NCI-H146 (cell line): ENCODE measurements around the gene TBC1D16.
A peak's percentile ranks its signal among the peaks of the same experiment; 100 is the strongest.

Experiments used
- DNase-seq: peaks from one replicate; lab custom pipeline; 2025; lab: John Stamatoyannopoulos, UW

Gene TBC1D16

DNA sequence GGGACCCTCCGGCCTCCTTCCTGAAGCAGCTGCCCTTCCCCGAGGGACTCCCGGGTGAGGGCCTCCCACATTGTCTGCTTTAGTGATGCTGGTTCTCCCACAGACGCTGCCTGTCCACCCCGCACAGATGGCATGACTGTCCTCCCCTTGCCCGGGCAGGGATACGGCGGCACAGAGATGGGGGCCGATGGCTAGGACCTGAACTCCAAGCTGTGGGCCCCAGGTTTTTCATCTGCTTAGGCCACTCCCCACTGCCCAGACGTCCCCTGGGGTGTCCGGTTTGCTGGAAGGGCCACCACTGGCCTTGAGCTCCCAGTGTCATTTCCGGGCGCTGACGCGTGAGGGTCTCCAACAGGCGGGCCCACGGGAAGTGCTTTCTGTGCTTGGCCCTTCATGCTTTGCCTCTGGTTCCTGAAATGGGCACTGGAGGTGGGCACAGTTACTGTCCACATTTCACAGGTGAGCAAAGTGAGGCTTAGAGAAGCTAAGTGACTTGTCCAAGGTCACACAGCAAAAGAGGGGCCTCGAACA is 109.0 kb downstream of the TBC1D16 start:
- no peak for DNase-seq

DNA sequence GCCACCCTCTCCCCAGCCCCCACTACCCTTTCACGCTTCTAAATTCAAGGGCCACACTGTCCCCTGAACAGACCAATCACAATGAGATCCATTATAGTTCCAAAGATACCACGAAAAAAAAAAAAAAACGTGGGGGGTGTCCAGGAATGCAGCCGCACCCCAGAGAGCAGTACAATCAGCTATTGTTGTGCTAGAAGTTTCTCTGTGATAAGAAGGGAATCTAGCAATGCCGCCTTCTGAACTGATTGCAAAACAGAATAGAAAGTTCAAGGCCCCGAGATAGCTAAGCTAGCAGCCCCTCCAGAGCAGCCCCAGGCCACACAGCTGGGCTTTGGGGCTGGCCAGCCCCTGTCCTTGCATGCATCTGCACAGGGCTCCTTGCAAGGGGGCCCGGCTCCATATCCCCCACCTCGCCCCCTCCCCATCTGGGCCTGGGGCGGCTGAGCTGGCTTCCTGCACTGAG is 109.5 kb downstream of the TBC1D16 start:
- DNase-seq: no peak

DNA sequence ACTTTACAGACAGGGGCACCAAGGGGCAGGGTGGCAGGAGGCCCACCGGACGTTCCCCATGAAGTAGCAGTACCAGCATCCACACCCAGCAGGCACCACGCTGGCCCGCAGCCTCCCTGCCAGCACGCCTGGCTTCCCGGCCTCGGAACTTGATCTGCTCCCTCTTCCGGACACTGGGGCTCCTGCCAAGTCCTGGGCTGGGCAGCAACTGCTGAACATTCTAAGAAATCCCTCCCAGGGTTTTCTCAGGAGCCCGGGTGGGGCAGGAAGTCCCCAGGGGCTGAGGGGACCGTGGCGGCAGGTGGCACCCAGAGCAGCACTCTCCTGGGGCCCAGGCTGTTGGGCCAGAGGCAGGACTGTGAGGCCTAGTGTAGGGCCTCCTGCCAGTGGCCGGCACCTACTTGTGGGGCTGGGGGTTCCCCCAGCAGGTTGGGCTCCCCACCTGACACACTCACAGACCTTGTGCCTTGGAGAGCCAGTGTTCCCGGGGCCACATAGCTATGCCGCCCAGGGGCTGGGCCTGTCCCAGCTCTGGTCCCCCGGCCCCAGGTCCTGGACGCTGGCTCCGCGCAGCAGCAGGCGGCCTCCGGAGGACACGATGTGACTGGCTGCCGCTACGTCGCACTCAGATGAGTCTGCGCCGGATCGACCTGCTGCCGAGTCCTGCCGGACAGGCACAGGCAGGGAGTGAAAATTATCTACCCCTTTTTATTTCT is 110.3 kb downstream of the TBC1D16 start:
- no peak for DNase-seq

DNA sequence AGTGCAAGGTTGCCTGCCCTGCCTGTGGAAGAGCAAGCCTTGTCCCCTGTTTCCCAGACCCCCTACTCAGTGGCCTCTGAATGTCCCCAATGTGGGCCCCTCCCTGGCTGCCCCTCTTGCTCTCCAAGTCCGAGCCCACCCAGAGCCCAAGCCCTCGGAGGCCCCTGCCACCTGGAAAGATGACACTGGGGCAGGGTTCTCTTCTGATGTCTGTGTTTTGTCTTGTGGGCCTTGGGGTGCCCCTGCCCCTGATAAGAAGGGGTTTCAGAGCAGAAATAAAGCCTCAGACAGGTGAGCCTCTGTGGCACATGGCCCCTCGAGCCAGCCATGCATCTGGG is 111.1 kb downstream of the TBC1D16 start:
- no peak for DNase-seq

DNA sequence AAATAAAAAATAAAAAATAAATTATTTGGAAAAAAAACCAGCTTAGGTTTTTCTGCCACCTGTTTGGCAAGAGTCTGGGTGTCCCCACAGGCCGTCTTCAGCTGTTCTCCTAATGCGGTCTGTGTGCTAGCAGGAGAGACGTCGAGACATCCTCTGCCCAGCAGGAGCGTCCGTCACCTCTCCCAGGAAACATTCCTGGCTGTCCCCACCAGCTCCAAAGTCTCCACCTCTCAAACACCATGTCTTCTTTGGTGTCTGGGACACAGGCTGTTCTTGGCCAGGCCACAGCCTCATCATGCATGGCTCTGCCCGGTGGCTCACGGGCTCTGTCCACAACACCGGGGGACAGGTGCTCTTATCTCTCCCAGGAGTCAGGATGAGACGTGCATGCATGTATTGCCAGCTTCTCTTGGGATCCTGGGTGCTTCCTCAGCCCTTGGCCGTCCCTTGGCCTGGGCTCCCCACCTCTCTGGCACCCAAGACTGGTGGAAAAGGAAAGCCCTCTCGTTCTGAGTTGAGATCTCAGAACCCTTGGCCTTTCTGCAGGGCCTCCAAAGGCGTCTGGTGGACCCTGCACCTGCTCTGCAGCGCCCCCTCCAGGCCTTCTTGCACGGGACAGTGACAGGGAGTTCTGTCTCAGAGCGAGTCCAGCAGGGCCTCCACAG is 111.6 kb downstream of the TBC1D16 start:
- no peak for DNase-seq

DNA sequence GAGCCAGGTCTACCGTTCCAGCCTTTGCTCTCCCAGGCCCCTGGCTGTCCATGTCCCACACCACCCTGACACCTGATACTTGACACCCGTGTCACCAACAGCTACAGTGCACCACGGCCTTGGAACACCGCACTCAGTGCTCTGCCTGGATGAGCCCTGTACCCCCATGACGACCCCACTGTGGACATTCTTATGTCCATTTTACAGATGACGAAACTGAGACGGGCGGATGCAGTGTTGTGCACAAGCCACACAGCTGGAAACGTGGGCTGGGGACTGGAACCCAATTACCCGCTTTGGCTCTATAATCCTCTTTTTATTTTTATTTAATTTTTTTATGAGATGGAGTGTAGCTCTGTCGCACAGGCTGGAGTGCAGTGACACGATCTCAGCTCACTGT is 112.9 kb downstream of the TBC1D16 start:
- no peak for DNase-seq

DNA sequence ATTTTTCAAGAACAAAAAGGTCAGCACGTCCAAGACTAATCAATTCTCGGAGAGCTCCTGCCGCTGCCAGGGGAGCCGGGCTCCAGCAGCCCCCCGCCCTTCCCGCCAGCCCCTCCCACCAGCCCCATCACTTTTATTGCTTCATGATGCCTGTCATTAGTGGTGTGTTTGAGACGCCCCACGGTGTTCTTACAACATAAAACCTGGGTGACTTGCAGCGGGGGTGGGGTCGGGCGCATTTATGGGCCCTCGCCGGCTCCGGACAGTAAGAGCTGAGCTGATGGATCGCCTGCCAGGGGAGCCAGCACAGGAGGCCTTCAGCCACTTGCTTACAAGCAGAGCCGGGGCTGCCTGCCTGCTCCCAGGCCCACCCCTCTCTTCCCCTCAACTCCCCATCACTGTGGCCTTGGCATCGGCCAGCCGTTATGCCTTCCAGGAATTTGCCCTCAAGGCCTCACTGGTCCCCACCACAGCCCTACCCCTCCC is 113.5 kb downstream of the TBC1D16 start:
- peak; percentile 82 for DNase-seq

DNA sequence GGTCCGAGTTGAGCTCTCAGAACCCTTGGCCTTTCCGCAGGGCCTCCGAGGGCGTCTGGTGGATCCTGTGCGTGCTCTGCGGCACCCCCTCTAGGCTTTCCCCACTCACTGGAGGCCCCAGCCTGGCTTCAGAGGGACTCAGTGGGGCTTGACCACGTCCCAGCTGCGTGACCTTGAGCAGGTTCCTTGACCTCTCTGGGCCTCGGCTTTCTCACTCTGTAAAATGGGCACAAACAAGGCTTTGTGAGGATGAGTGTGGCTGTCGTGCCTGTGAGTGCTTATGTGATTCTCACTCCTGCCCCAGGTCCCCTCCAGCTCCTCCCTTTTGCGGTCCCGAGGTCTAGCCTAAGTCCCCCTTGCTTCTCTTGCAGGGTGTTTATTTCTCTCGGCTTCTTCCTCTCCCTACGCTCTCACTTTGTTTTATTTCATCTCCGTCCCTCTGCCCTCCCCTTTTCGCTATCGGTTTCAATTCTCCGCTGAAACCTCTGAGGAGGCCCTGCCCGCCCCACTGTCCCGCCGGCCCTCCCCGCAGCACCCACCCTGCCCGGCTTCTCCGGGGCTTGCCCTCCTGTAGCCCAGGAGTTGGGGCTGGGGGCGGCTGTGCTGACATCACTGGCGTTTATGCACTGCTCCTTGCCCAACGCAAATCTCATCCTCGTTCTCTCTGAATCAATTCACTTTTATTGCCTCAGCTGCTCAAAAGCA is 114.1 kb downstream of the TBC1D16 start:
- no peak for DNase-seq

DNA sequence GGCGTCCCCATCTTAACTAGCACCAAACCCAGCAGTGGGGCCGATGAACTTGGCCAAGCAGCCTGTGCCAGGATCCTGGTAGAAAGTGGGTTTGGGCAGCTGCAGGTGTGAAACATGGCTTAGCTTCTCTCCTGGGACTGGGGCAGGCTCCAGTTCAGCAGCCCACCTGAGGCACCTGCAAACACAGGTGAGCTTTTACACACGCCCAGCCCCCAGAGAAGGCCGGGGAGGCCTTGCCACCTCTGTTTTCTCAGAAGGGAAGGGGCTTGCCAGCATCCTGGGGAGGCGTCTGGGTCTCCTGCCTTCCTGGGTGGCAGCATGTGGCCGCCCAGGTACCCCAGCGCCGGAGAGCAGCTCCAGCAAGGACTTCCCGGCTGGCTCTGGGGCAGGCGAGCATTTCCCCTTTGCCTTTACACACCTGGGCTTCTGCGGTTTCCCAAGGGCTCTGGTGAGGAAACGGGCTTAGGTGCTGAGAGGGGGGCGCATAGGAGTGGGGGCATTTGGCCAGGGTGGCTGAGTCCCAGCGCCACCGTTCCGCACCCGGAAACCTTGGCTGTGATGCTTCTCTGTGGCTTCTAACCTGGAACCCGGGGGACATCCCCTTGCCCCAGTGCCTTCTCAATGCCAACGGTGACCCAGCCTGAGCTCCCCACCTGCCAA is 114.8 kb downstream of the TBC1D16 start:
- no peak for DNase-seq

DNA sequence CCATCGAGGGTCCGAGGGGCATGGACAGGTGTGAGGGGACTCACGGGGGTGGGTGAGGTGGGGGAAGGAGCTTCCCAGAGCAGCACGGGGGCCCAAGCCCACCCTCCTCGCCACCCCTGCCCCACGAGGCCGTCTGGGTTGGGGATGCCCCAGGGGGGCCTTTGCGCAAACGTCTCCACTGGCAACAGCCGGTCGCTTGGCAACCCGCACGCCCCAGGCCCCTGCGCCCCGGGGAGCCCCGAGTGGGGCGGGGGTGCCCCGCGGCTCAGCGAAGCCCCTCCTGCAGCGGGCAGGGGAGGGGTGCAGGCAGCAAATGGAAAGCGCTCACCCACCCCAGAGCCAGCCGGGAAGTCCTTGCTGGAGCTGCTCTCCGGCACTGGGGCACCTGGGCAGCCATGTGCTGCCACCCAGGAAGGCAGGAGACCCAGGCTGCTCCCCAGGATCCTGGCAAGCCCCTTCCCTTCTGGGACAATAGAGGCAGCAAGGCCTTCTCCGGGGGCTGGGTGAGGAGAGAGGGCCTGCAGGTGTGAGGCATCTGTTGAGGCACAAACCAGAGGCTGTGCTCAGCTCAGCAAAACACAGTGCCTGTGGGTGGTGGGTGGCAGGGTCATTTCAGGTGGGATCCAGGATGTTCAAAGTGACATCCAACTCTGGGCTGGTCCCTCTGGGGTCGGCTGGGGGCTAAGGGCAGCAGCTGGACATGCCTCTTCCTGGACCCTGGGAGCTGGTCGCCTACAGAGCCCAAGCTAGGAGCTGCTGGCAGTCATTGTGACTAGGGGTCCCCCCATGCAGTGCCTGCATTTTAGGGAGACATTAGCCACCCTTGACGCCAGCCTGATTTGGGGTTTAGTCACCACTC is 115.6 kb downstream of the TBC1D16 start:
- DNase-seq: peak; percentile 35

DNA sequence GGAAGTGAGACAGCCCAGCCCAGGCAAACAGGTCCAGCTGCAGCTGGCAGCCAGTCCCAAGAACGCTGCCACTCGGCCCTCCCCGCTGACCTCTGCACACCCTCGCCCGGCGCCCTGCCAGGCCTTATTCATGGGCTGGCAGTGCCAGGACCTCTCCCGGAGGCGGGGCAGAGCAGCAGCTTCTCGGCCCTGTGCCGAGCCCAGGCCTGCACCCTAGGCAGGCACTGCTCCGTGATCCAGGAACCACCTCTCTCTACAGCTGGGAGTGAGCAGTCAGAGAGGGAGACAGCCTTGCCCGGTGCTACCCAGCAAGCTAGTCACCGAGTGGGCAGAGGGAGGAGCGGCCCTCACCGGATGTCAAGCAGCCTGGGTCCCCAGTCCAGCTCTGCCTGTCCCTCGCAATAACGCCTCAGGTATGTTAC is 116.5 kb downstream of the TBC1D16 start:
- no peak for DNase-seq

DNA sequence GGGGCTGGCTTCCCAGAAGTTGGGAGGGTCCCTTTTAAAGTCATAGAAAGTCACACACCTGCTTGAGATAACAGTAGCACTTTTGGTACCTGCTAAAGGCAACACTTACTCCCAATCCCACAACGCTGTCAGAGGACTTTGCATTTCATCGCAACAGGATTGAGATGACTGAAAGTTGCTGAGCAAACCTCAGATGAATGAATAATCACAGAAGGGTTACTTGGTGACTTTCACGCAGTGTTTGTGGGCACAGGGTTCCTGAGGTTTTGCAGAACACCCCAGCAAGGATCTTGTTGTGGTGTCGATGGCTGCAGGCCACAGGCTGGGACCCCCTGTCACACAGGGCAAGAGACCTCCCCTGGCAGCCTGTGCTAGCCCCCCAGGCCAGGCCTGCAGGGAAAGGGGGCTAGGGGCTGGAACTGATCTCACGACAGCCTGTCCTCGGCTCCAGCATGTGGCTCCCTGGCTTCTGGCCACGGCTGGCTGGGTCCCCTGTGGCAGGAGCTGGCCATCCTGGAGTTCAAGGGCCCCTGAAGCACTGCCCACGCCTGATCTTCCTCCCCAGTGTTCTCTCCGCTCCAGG is 117.0 kb downstream of the TBC1D16 start:
- DNase-seq: no peak

DNA sequence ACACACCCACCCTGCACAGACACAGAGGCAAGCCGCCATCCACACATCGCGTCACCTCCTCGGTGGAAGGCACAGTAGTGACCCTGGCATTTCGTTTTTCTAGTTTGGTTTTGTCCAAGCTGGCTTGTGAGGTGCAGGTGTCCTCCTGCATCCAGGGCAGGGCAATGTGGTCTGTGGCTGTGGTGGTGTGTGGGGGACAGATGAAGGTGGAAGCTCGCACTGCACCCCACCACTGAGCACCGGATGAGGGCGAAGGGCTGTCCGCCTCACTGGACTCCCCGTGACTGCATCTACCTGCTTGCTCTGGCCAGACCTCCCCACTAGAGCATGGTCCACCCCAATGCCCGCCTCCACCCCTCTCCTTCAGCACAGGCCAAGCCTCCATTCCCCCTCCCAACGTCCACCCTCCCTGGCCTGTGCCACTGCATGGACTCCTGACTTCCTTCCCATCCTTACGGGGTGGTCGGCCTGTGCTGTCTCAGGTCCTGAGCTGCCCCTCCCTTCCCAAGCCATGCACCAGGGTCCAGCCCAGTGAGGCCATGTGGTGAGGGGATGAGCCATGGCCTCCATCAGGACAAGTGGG is 117.7 kb downstream of the TBC1D16 start:
- no peak for DNase-seq

DNA sequence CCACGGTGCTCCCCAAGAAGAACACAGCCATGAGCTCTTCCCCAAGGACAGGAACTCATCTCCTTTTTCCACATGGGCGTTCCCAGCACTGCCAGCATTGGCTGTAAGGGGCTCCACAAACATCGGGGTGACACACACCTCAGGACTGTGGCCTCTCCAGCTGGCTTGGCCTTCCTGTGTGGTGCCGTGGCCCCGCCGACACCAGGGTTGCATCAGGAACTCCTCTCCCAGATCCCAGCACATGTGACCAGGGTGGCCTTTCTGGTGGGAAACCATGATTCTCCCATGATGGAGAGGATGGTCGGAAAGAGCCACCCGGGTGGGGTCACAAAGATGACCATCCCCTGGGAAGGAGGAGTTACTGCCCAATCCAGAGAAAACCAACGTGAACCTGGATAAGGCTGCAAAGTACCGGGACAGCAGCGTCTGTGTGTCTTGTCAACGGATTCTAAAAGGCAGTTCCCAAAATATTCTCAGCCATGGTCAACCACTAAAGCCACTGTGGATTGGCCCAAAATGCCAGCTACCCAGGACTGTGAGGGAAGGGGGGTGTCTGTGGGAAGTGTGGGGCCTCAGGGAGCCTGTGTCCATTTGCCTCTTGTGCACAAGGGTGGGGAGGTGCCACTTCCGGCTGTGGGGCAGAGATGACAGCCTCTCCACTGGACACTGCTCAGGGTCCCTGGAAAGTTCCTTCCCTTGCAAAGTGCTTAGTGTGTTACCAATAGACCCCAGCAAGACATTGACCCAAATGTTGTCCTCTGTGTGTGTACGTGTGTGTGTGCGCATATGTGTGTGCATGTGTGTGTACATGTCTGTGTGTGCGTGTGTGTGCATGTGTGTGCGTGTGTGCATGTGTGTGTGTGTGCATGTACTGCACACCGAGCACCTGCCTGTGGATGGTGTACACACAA is 118.4 kb downstream of the TBC1D16 start:
- no peak for DNase-seq

DNA sequence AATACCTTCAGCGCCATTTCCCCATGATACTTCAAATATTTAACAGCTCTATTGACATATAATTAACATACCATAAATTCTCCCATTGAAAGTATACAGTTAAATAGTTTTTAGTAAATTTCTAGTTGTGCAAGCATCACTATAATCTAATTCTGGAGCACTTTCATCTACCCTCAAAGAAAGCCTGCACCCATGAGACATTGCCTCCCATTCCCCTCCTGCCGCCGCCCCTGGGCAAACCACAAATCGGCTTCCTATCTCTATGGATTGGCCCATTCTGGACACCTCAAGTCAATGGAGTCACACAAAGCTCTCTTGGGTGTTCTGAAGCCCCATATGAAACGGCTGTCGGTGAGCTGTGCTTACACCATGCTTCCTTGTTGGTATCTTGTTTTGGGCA is 119.2 kb downstream of the TBC1D16 start:
- no peak for DNase-seq

DNA sequence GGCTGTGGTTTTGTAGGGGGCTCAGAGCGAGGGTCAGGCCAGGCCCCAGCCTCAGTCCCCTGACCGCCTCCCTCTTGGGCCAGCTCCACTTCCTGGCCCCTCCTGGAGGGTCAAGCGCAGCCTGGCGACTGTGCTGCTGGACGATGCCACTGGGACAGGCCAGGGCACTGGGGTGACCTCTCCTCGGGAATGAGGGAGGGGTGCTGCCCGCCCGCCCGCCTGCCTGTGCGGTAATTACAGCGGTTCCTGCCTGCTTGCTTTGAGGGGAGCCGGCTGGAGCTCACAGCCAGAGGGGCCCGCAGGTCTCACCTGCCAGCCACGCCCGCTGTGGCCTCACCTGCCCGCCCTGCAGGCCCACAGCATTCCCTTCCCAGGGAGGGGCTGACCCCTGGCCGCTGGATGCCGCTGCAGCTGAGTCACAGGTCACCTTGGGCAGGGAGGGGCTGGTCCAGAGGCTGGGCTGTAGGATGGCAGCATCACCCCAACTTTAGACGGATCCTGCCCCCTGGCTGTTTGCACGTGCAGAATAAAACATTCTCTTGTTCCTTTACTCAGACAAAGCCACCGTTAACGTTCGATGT is 119.7 kb downstream of the TBC1D16 start:
- peak; percentile 92 for DNase-seq

DNA sequence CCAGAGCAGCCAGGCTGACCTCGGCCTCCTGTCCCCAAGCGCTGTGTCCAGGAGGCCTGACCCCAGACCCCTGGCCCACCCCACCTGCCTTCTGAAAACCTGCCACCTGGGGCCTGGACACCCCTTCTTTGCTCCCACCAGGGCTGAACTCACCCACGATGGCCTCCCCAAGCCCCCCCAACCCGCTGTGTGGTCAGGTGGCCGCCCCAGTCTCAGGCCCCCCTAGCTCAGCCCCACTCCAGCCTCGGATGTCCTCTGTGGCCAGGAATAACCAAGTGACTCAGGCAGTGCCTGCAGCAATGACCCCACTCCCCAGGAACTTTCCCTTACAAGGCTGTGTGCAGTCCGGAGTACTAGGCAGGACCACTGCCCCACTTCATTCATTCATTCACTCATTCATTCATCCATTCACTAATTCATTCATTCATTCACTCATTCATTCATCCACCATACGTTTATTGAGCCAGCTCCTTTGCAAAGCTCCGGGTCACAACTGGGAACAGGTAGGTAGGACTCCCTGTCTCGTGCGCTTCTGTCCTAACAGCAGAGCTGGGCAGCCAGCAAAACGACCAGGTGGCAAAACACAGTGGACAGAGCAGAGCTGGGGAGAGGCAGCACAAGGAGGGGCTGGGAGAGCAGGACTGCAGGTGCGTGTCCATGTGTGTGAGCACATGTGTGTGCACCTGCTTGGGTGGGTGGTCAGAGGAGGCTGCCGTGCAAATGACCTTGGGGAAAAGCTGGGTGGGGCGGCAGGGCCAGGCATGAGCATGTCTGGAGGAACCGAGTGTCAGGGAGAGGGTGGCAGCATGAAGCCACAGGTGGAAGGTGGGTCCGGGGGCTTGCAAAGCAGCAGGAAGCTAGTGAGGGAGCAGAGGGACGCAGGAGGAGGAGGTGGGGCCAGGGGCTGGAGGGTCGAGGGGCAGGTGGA is 120.6 kb downstream of the TBC1D16 start:
- DNase-seq: peak; percentile 77
